Naive B cell (primary cell): ENCODE data around the gene ACTL7A. TPM values are rescaled to one million over a fixed set of nuclear protein-coding genes. Genes with fewer than 3 reads are reported as not detected.
A peak's percentile ranks its signal among the peaks of the same experiment; 100 is the strongest.

Experiments
- ATAC-seq, 2 donors: fragments of 150-1000 bp; cut with Tn5 transposase; 2 replicates each; pipeline ENCODE4 v1.10.0; 2021; ENCODE audit warnings: low read depth in 2 of 2, mild to moderate bottlenecking in 2 of 2, moderate library complexity in 2 of 2
- DNase-seq: peaks from one replicate; pipeline ENCODE4 v3.0.0; 2022
- H3K27ac Mint-ChIP-seq, 6 donors: one replicate each; pipeline ENCODE4 v1.8.0; 2020 to 2022; ENCODE audit warnings: mild to moderate bottlenecking in 6 of 6, mixed read lengths in 6 of 6, moderate library complexity in 5 of 6, inconsistent platforms in 2 of 6
- H3K27me3 Mint-ChIP-seq, 3 donors: one replicate each; pipeline ENCODE4 v1.8.0; 2021 to 2022; ENCODE audit warnings: mixed read lengths in 3 of 3, mild to moderate bottlenecking in 1 of 3
- H3K36me3 Mint-ChIP-seq, 2 donors: one replicate each; pipeline ENCODE4 v1.8.0; 2020 to 2022; ENCODE audit warnings: mixed read lengths in 2 of 2, inconsistent platforms in 1 of 2, mild to moderate bottlenecking in 1 of 2
- H3K4me1 Mint-ChIP-seq, 3 donors: one replicate each; pipeline ENCODE4 v1.8.0; 2020 to 2022; ENCODE audit warnings: mixed read lengths in 3 of 3, inconsistent platforms in 1 of 3, mild to moderate bottlenecking in 1 of 3, moderate library complexity in 1 of 3
- H3K4me3 Mint-ChIP-seq, 8 donors: one replicate each; pipeline ENCODE4 v1.8.0; 2020 to 2022; ENCODE audit warnings: mild to moderate bottlenecking in 8 of 8, mixed read lengths in 8 of 8, moderate library complexity in 8 of 8, inconsistent platforms in 2 of 8
- H3K9me3 Mint-ChIP-seq, 7 donors: one replicate each; pipeline ENCODE4 v1.8.0; 2020 to 2022; ENCODE audit warnings: mixed read lengths in 7 of 7, mild to moderate bottlenecking in 5 of 7, inconsistent platforms in 2 of 7, moderate library complexity in 1 of 7
- polyA plus RNA-seq, 6 donors: library from polyadenylated mRNA; unstranded; fragments of 300-500 nt; fragmentation: Illumina TruSeq; gene quantifications; one replicate each; pipeline ENCODE4 v1.2.3, GENCODE V29; 2021; ENCODE audit warnings: low read depth in 6 of 6

Gene ACTL7A
- polyA plus RNA-seq, 6 donors from 2014 or later: not detected

DNA sequence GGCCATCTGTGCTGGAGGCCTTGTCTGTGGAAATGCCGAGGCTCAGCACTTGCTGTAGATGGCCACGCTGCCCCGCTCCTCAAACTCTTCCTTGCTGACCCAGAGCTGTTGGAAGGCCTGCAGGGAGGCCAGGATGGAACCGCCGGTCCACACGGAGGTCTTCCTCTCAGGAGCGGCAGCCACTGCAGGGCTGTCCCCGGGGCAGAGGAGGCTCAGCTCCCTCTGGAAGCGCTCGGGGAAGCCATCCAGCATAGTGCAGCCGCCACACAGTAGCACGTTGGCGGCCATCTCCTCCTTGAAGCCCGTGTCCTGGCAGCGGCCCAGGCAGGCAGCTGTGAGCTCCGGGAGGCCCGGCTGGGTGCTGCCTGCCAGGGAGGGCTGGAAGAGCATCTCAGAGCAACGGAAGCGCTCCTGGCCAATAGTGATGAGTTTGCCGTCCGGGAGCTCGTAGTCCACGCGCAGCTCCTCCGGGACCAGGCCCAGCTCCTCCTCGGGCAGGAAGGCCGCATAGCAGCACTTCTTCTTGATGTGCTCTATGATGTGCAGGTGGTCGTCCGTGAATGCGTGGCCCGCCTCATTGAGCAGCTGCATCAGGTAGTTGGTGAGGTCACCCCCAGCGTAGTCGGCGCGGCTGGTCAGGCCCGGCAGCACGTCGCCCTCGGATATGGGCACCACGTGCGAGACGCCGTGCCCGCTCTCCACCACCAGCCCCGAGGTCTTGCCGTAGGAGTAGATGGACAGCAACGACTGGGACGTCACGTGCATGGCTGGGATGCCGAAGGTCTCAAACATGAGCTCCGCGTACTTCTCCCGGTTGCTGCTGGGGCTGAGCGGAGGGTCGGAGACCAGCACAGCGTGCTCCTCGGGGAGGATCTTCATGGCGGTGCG, 7.2 kb upstream of the ACTL7A start:
- no peak overlapping the region for H3K4me3 Mint-ChIP-seq
- no peak overlapping the region for H3K27ac Mint-ChIP-seq
- ATAC-seq (no peak), DNase-seq (no peak)
- H3K4me1 Mint-ChIP-seq: peaks cover 0 to 4% (median 0%) of the 10 kb centered on the region in 3 donors
- peaks cover 0 to 6% (median 0%) of the 10 kb centered on the region in 7 donors for H3K9me3 Mint-ChIP-seq
- peaks cover 0 to 5% (median 0%) of the 10 kb centered on the region in 3 donors for H3K27me3 Mint-ChIP-seq
- H3K36me3 Mint-ChIP-seq: no peaks in the 10 kb centered on the region

- H3K36me3 Mint-ChIP-seq: no peaks in the 10 kb centered on the region
- peaks cover 0 to 6% (median 0%) of the 10 kb centered on the region in 7 donors for H3K9me3 Mint-ChIP-seq
- H3K4me1 Mint-ChIP-seq: peaks cover 0 to 4% (median 0%) of the 10 kb centered on the region in 3 donors
- H3K27ac Mint-ChIP-seq: no peak overlapping the region
- DNase-seq (no peak), ATAC-seq (no peak)
- peaks cover 0 to 5% (median 0%) of the 10 kb centered on the region in 3 donors for H3K27me3 Mint-ChIP-seq
- H3K4me3 Mint-ChIP-seq: no peak overlapping the region
Measured at GRCh38 chr9:108855529-108855886, 6.6 kb upstream of the ACTL7A start.

DNA sequence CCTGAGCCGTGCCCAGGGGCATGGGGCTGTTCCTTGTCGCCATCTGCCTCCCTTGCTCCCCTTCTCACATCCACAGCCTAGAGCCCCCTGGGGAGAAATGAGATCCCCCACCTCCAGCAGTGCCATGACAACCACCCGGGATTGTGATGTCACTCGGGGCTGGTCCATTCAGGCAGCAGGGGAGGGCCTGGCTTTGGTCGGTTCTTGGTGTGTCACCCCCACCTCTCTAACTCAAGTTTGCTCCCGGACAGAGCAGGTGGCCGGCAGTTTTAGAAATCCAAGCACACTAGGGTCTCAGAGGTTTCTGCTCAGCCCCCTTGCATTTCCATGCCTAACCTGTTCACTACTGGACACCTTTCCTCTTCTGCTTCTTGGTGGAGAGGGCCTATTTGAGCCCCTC, 6.2 kb upstream of the ACTL7A start, which contains the start of gene ACTL7B:
ACTL7B (minus strand) TSS at position 99 of the 400 bp plus-strand sequence; CDS start at position 43, 56 bp downstream.
- H3K4me3 Mint-ChIP-seq: no peak within 1 kb of the TSS
- no peak for ATAC-seq

DNA sequence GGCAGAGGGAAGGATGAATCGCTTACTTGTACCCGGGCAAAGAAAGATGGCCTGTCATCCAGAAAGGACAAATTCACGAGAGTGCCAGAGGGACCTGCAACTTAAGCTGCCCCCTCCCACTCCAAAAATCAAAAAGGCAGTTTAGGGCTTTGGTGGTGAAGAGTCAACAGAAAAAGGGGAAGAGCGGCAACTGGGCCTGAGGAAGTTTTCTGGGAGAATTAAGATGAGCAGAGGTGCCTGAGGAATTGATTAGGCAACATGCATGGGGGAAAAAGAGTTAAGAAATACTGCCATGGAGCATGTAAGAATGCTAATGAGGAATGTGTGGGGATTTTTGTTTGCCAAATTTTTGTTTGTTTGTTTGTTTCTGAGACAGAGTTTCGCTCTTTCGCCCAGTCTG, 4.5 kb upstream of the ACTL7A start:
- Mint-ChIP-seq H3K36me3 (no peaks in the 10 kb centered on the region), H3K27ac (peak overlapping the region in 2 of 6 donors; percentile 6 to 65), H3K9me3 (peaks cover 0 to 6% (median 0%) of the 10 kb centered on the region in 7 donors), H3K4me3 (no peak overlapping the region), H3K27me3 (no peaks in the 10 kb centered on the region), H3K4me1 (peaks cover 0 to 4% (median 0%) of the 10 kb centered on the region in 3 donors)
- no peak for DNase-seq
- no peak for ATAC-seq

More for the DNA sequence above, 6.2 kb upstream of the ACTL7A start, which contains the start of gene ACTL7B:
- H3K27ac Mint-ChIP-seq: peak within 1 kb of the TSS in 1 of 6 donors; percentile 76
- H3K36me3 Mint-ChIP-seq: no peaks in the 10 kb centered on the region
- peaks cover 0 to 4% (median 0%) of the 10 kb centered on the region in 3 donors for H3K4me1 Mint-ChIP-seq
- DNase-seq: no peak
- H3K27me3 Mint-ChIP-seq: peaks cover 0 to 5% (median 0%) of the 10 kb centered on the region in 3 donors
- H3K9me3 Mint-ChIP-seq: peaks cover 0 to 6% (median 0%) of the 10 kb centered on the region in 7 donors

- no peak for ATAC-seq
- H3K9me3 Mint-ChIP-seq: peaks cover 0 to 6% (median 0%) of the 10 kb centered on the region in 7 donors
- peak overlapping the region in 1 of 6 donors; percentile 59 for H3K27ac Mint-ChIP-seq
- no peaks in the 10 kb centered on the region for H3K27me3 Mint-ChIP-seq
- H3K4me3 Mint-ChIP-seq: no peak overlapping the region
- no peak for DNase-seq
- peaks cover 0 to 4% (median 0%) of the 10 kb centered on the region in 3 donors for H3K4me1 Mint-ChIP-seq
- H3K36me3 Mint-ChIP-seq: no peaks in the 10 kb centered on the region
Measured at GRCh38 chr9:108859459-108860114, 2.5 kb upstream of the ACTL7A start.

DNA sequence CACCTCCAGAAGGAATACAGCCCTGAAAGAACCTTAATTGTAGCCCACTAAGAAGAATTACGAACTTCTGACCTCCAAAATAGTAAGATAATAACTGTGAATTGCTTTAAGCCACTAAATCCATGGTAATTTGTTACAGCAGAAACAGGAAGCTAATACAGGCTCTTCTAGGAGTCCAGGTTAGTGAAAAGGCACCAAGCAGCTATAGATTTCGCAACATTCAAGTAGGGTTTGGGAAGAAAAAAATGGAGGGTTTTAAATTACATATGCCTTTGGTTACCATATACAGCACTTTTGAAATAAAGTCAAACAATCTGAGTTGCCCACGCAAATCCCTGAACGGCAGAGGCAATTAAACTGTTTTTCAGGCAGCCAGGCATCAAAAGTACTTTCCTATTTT, 1.7 kb upstream of the ACTL7A start:
- no peak overlapping the region for H3K27ac Mint-ChIP-seq
- DNase-seq: no peak
- no peak overlapping the region for H3K4me3 Mint-ChIP-seq
- peaks cover 0 to 4% (median 0%) of the 10 kb centered on the region in 3 donors for H3K4me1 Mint-ChIP-seq
- H3K36me3 Mint-ChIP-seq: no peaks in the 10 kb centered on the region
- no peak for ATAC-seq
- H3K9me3 Mint-ChIP-seq: peaks cover 0 to 6% (median 0%) of the 10 kb centered on the region in 7 donors
- no peaks in the 10 kb centered on the region for H3K27me3 Mint-ChIP-seq

GRCh38 chr9:108860764-108861163, 1.3 kb upstream of the ACTL7A start:
- peaks cover 0 to 6% (median 0%) of the 10 kb centered on the region in 7 donors for H3K9me3 Mint-ChIP-seq
- H3K36me3 Mint-ChIP-seq: no peaks in the 10 kb centered on the region
- H3K27me3 Mint-ChIP-seq: no peaks in the 10 kb centered on the region
- peaks cover 0 to 4% (median 0%) of the 10 kb centered on the region in 3 donors for H3K4me1 Mint-ChIP-seq
- no peak for DNase-seq
- H3K4me3 Mint-ChIP-seq: no peak overlapping the region
- H3K27ac Mint-ChIP-seq: no peak overlapping the region
- no peak for ATAC-seq

GRCh38 chr9:108861464-108861863, 602 bp upstream of the ACTL7A start:
- H3K36me3 Mint-ChIP-seq: no peaks in the 10 kb centered on the region
- peak overlapping the region in 1 of 6 donors; percentile 71 for H3K27ac Mint-ChIP-seq
- no peaks in the 10 kb centered on the region for H3K27me3 Mint-ChIP-seq
- peaks cover 0 to 4% (median 0%) of the 10 kb centered on the region in 3 donors for H3K4me1 Mint-ChIP-seq
- H3K9me3 Mint-ChIP-seq: peaks cover 0 to 6% (median 0%) of the 10 kb centered on the region in 7 donors
- H3K4me3 Mint-ChIP-seq: no peak overlapping the region
- DNase-seq (no peak), ATAC-seq (no peak)

DNA sequence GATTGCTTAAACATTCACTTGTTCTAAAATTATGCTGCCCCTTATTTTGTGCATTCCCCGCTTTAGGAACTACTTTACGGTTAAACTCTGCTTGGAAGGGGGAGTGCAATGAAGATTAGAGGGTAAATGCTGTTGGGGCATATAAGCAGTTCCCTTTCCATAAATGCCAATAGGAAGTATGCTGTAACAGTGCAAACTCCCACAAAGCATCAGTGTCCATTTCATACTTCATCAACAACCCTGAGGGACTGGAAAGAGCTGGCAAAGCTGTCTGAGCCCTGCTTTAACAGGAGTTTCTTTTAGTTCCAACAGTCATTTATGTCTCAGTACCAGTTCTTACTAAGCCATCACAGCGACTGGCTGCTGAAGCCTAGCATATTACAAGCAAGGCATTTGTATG, 1.8 kb downstream of the ACTL7A start:
- peaks cover 17 to 19% of the 10 kb centered on the region in 2 donors for H3K36me3 Mint-ChIP-seq
- DNase-seq (no peak), ATAC-seq (no peak)
- H3K27me3 Mint-ChIP-seq: no peaks in the 10 kb centered on the region
- H3K4me1 Mint-ChIP-seq: peaks cover 0 to 4% (median 0%) of the 10 kb centered on the region in 3 donors
- H3K9me3 Mint-ChIP-seq: peaks cover 0 to 6% (median 0%) of the 10 kb centered on the region in 7 donors
- H3K4me3 Mint-ChIP-seq: no peak overlapping the region
- H3K27ac Mint-ChIP-seq: no peak overlapping the region

- Mint-ChIP-seq H3K36me3 (peaks cover 18 to 20% of the 10 kb centered on the region in 2 donors), H3K4me1 (peaks cover 0 to 4% (median 0%) of the 10 kb centered on the region in 3 donors)
Measured at GRCh38 chr9:108864446-108864845, 2.4 kb downstream of the ACTL7A start.

DNA sequence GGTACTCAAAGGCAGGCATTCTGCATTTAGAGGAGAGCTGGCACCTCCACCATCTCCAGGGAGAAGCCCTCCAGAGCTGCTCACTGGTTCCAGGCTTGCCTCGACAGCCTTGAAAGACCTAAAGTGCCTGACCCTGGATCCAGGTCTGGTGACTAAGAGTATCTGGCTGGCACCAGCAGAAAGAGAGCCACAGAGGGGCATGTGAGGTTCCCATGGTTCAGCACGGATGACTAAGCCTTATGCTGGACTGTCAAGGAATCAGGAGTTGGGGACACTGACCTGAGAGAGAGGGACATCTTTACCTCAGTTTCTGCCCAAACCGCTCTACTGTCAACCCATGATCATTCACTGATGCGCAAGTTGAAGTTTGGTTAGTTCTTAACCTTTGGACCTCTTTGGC, 3.0 kb downstream of the ACTL7A start:
- Mint-ChIP-seq H3K27ac (no peak overlapping the region), H3K4me1 (no peaks in the 10 kb centered on the region), H3K27me3 (no peaks in the 10 kb centered on the region), H3K36me3 (peaks cover 20 to 21% of the 10 kb centered on the region in 2 donors), H3K9me3 (no peaks in the 10 kb centered on the region), H3K4me3 (no peak overlapping the region)
- DNase-seq (no peak), ATAC-seq (no peak)

More at GRCh38 chr9:108864446-108864845, 2.4 kb downstream of the ACTL7A start:
- DNase-seq (no peak), ATAC-seq (no peak)
- Mint-ChIP-seq H3K4me3 (no peak overlapping the region), H3K27me3 (no peaks in the 10 kb centered on the region), H3K27ac (peak overlapping the region in 1 of 6 donors; percentile 34), H3K9me3 (peaks cover 0 to 5% (median 0%) of the 10 kb centered on the region in 7 donors)

- H3K9me3 Mint-ChIP-seq: no peaks in the 10 kb centered on the region
- peaks cover 20 to 27% of the 10 kb centered on the region in 2 donors for H3K36me3 Mint-ChIP-seq
- H3K27me3 Mint-ChIP-seq: no peaks in the 10 kb centered on the region
- no peak overlapping the region for H3K27ac Mint-ChIP-seq
- ATAC-seq (no peak), DNase-seq (no peak)
- no peak overlapping the region for H3K4me3 Mint-ChIP-seq
- no peaks in the 10 kb centered on the region for H3K4me1 Mint-ChIP-seq
Measured at GRCh38 chr9:108866001-108866420, 3.9 kb downstream of the ACTL7A start.

DNA sequence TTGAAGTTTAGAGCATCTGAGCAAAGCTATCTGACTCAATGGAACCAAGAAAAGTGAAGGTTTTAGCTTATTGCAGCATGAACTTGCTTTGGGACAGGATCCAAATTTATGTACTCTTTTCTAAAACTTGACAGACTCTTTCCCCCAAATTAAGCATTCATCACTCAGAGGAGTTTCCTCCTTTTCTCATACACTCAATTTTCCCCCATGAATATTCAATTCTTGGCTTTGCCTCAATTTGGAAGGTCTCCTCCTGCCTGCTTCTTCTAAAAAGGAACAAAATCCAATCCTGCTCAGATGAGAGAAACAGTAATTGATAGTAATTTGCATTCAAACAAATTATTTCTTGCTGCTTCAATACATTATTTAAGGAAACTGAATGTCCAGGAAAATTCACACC, 5.0 kb downstream of the ACTL7A start:
- H3K27me3 Mint-ChIP-seq: no peaks in the 10 kb centered on the region
- H3K4me1 Mint-ChIP-seq: no peaks in the 10 kb centered on the region
- ATAC-seq: no peak
- H3K36me3 Mint-ChIP-seq: peaks cover 30 to 35% of the 10 kb centered on the region in 2 donors
- peak overlapping the region in 1 of 6 donors; percentile 11 for H3K27ac Mint-ChIP-seq
- no peak for DNase-seq
- H3K9me3 Mint-ChIP-seq: peaks cover 0 to 7% (median 0%) of the 10 kb centered on the region in 7 donors
- H3K4me3 Mint-ChIP-seq: no peak overlapping the region
